GM15510 (cell line): ENCODE data around the gene MEP1A.

Experiments used
- POLR2A ChIP-seq: IDR thresholded peaks from 3 replicates; pipeline ENCODE4 v1.6.1; 2011; ENCODE audit warnings: borderline replicate concordance; ENCODE audit not compliant: insufficient read length; ENCODE audit errors: extremely low read depth

The MEP1A gene

DNA sequence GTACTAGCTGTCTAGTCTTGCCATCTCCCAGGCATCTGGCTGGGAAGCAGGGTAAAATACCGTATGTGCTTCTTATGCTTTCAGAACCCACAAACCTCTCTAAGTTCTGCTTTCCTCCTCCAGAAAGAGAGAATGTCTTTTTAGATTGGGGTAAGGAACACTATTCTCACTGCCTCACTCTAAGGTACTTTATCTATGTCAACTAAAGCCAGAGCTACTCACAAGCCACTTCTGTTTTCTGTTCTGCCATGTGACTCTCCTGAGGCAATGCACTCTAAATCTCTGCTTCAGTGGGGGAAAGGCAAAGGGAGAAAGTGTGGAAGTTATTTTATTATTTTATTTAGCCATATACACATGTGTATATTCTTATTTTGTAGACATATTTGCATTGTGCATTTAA lies 15.6 kb downstream of the MEP1A start:
- TF ChIP-seq POLR2A: no peak

DNA sequence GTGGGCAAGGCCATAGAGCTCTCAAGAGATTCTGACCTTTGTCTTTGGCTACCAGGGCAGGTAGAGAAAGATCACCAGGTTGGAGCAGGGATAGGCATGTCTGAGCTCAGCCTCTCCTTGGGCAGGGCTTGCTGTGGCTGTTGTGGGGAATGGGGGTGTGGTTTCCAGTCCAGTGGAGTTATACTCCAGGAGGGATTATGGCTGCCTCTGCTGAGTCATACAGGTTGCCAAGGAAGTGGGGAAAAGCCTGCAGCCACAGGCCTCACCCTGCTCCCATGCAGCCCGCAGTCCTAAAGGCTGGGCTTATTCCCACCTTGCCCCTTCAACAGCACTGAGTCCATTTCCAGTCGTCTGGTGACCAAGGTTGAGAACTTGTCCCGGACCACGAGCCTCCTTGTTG lies 21.9 kb downstream of the MEP1A start:
- no peak for TF ChIP-seq POLR2A

DNA sequence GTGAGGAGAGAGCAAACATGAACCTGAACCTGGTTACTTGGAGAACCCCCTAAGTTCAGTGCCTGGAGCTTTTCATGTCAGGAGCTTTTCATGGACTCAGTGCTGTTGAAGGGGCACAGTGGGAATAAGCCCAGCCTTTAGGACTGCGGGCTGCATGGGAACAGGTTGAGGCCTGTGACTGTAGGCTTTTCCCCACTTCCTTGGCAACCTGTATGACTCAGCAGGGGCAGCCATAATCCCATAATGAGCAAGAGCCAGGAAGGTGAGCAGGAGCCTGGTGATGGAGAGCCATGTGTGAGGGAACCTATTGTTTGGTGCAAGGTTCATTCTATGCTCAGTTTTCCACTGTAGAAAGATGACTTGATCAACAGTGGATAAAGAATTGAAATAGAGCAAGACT lies 23.4 kb downstream of the MEP1A start:
- TF ChIP-seq POLR2A: no peak

DNA sequence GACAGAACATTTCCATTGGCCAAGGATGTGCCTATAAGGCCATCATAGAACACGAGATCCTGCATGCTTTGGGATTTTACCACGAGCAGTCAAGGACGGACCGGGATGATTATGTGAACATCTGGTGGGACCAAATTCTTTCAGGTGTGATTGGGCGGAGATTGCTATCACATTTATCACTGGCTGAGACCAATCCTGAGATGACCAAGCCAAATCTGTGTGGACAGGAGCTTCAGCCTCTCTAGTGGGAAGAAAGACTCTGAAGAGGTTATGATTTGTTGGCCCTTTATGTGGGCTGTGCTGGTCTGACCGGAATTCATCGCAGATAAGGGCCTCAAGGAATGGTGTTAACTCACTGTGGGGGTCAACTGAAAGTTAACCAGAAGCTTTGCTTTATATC lies 26.4 kb downstream of the MEP1A start:
- no peak for TF ChIP-seq POLR2A

DNA sequence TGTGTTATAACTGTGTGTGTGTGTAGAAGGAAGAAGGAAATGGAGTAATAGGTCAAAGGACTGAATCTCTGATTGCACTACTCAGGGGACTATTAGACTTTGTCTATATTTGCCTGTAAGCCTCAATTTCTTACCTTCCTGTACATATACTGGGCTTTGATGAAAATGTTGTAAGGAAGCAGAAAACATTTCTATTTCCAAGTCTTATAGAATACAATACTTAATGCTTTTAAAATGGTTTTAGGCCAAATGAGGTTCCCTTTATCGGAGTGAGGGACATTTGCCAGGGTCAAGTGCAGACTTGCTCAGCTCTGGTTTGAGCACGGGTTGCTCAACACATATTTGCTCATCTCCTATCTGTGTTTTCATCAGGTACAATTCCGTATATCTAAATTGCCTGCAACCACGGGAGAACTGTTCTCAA lies 28.3 kb downstream of the MEP1A start:
- no peak for TF ChIP-seq POLR2A

DNA sequence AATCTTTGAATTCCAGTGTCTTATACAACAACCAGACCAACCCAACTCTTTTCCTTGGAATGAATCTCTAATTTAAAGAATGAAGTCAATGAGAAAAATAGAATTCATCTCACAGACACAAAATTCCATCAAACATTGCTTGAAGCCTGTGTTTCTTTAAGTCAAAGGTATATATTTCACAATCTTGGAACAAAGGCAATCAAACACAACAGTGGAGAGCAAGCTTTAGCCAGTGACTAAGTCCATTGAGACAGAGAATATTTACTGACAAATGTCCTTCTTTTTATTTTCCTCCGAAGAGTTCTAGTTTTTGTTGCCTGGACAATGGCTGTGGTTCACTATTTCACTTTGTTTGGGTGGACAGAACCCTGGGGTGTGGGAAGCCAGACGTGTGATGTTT lies 35.8 kb downstream of the MEP1A start:
- no peak for TF ChIP-seq POLR2A

DNA sequence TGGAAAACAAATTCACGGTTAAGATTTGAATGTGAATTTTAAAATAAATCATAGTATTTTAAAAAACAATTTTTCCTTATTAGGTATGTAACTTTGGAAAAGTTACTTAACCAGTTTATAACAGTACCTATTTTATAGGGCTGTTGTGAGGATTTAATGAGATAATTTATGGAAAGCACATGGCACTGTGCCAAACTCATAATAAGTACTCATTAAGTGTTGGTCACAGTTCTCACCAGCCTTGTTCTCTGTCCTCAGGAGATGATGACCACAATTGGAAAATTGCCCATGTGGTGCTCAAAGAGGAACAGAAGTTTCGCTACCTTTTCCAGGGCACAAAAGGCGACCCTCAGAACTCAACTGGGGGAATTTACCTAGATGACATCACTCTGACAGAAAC lies 39.6 kb downstream of the MEP1A start:
- TF ChIP-seq POLR2A: no peak

DNA sequence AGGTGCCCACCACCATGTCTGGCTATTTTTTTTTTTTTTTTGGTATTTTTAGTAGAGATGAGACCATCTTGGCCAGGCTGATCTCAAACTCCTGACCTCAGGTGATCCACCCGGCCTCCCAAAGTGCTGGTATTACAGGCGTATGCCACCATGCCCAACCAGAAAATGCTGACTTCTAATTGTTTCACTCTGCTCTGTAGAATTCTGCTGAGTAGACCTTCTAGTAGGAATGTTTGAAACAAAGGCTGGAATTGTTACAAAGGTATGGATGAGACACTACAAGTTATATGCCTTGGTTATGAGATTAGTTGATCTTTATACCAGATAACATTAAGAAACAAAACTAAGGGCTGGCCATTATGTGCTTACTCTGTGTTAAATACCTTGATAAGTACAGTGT lies 44.8 kb downstream of the MEP1A start:
- TF ChIP-seq POLR2A: no peak

DNA sequence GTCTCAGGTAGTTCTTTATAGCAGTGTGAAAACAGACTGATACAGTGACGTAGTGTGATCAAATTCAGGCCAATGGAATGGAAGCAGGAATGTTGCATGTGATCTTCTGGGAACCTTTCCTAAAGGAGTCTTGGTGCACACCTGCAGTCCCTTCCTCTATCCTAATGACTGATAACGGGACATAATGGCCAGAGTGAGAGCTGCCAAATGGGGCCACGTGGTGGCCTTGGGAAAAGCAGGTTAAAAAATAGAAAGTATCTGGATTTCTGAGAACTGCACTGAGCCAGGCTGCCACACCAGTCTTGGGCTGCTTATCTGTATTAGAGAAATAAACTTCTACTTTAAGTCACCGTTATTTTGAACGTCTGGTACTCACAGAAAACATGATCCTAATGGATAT lies 51.9 kb downstream of the MEP1A start:
- TF ChIP-seq POLR2A: no peak

DNA sequence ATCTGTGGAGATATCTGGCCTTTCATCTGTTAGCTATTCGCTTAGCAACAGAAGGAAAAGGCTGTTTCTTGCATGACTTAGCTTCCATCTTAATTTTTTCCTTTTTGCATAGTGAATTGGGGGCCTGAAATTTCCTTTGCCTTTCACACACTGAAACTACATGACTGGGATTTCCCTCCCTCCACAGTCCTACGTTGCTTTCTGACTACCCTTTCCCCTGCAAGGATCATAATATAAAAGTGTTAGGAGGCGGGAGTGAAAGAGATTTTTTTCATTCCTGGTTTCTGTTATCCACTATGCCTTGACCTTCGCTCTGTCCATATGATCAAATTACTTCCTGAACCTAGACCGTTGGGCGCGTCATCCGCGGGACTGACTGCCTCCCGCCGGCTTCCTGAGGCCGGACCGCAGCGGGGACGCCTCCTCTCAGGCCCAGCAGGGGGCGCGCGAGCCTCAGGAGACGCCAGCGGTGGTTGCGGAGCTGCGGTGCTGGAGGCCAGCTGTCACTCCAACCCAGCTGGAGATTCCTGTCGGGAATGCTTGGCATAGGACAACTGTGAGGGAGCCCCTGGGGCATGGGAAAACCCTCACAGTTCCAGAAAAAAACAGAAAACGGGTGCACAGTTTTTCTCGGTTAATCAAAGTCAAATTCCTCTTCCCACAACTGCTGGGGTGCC lies 55.6 kb downstream of the MEP1A start:
- TF ChIP-seq POLR2A: no peak

DNA sequence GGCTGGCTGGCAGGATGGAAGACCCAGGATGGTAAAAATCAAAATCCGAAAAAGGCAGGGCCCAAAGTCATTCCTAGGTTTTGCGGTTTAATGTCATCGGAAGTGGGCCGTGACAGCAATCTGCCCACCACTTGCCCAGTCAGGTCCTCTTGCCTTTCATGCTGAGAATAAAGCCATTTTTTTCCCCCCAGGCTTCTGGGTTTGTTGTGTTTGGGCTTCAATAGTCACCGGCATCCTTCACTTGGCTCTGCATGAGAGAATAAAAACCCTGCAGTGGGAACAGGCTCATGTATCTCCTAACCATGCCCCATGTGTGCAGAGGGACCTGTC lies 56.1 kb downstream of the MEP1A start:
- no peak for TF ChIP-seq POLR2A

DNA sequence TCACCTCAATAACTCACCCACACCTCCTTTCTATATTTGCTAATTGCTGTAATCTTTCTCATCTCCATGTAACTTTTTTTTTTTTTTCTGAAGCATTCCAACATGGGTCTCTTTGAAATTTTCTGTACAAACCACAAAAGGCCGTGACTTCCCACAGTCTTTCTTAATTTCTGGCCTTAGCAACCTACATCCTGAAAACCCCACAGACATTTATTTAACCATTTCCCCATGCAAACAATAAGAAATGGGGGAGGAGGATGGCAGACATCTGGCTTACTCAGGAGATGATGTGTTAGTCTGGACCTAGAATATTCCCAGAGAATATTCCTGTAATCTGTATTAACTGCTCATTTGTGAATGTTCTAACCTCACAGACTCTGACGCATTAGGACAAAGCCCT lies 57.6 kb downstream of the MEP1A start:
- no peak for TF ChIP-seq POLR2A

DNA sequence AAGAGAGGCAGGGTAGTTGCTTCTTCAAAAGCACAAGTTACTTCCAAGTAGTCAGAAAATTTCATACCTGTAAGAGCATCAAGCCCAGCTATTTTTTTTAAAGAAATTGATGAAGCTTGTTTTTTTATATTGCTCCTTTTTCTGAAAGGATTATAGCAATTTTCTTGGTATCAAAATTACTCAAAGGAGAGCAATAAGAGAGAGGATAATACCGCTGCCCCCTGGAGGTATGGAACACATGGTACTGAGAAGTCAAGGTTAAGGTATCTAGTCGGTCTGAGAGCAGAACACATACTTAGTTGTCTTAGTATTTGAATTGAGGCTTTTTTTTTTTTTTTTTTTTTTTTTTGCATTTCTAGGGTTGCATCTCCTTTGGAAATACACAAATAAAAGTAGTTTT lies 69.2 kb downstream of the MEP1A start:
- TF ChIP-seq POLR2A: no peak

DNA sequence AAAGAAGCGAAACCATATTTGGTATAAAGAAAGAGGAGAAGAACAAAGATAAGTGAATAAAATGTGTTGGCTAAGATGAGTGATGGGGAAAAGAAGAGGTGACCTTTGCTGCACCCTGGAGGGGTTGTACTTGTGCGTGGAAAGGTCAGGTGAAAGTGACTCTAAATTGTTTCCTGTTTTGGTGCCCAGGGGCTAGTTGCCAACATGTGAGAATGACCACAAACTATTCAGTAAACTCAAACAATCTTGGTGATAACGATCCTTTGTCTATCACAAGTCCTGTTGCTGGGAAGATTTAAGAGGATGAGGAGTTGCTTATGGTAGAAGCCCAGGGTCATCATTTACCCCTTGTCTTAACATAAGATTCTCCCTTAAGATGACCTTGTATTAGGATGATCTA lies 70.6 kb downstream of the MEP1A start:
- no peak for TF ChIP-seq POLR2A

DNA sequence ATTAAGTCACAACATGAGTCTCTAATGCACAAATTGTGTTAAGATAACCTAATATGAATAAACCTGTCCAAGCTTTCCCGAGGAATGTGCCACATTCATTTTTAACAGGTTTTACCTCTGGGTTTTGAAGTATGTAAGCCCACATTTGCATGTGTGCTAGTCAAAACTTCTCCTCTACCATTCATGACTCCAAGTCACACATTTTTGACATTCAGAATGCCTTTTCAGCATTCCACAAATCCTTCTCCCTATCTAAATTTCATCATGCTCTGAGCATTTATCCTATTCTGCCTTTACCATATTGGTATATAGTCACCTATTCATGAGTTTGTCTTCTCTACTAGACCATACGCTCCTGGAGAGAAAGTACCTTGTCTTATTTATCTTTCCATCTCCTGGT lies 72.0 kb downstream of the MEP1A start:
- no peak for TF ChIP-seq POLR2A

DNA sequence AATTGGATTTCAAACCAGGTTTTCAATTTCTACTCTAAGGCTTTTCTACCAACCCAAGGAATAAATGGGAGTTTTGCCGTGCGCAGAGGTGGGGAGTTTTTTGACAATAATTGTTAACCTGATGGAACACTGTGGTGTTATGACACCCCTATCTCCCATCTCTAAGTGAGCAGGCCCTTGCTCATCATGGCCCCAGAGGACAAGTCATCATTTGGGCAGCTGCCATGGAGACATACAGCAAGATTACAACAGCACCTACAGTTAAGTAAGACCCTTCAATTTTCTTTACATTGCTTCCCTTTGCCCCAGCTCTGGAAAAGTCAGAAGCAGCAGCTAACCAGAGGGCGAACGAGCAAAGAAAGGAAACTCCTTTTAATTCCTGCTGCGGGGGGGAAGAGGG lies 74.2 kb downstream of the MEP1A start:
- TF ChIP-seq POLR2A: no peak

DNA sequence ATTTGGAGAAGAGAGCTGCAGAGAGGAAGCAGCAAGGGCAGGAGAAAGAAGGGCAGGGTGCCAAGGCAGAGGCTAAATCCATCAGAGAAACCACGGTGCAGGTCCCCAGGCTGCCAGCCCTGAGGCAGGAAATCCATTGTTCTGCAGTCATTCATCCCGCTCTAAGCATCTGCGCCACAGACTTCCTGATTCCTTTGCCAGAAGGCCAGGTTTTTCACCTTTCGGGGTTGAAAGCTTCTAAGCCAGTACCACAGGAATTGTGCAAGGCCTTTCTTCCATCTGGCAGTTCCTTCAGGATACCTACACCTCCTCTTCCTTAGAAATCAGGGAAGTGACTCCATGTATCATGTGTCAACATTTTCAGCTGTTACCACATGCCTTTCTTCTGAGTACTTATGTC lies 82.9 kb downstream of the MEP1A start:
- TF ChIP-seq POLR2A: no peak
